HG03095 (cell line): ENCODE results near the gene MRPL21.
"Not testable (repeated sequence)": the region's sequence is repeated elsewhere in the genome, so short reads cannot be mapped to it uniquely, and the experiment has no call there.

Source experiments
- ATAC-seq: cut with Tn5 transposase; IDR thresholded peaks from one replicate; pipeline ENCODE4 v1.9.1; 2021; ENCODE audit warnings: moderate library complexity; ENCODE audit not compliant: unreplicated experiment

MRPL21 gene

DNA sequence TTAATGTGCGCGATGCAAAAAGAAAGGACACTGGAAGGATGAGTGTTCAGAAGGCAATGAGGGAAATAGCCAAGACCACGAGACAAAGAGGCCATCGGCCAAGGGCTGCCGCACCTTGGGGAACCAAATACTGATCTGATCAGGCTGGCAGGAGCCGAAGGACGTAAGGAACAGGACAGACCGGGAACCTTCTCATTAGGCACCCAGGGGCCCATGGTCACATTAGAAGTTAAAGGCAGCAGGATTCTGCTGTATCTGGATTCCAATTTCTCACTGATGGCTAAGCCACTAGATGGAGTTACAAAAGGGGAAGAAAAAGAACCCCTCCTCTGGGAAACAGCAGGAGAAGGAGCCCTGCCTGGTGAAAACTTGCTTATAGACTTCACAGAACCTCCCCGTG, 33.2 kb downstream of the MRPL21 start:
- no peak for ATAC-seq

DNA sequence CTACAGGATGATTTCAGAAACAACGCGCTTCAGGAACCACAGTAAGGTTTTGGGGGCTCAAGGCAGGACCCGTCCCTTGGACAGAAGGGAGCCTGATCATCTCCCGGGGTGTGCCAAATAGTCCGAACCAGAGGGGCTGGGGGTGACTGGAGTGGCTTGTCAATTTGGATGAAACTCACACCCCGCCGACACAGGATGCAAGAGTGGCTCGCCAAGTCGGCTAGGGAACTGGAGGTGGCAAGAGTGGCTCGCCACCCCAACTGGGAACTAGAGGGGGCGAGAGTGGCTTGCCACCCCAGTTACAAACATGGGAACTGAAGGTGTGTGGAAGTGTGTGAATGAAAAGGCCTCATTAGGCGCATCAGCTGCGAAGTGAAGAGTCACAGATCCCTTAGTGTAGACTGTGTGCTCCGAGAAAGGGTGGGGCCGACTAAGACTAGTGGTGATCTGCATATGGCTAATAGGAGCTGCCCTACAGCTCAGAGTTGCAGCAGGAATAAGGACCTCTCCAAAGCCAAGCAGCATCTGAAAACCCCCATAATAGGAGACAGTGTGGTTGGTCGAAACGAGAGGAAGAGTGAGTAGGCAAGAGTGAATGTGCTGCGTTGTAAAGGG, 35.3 kb downstream of the MRPL21 start:
- no peak for ATAC-seq

DNA sequence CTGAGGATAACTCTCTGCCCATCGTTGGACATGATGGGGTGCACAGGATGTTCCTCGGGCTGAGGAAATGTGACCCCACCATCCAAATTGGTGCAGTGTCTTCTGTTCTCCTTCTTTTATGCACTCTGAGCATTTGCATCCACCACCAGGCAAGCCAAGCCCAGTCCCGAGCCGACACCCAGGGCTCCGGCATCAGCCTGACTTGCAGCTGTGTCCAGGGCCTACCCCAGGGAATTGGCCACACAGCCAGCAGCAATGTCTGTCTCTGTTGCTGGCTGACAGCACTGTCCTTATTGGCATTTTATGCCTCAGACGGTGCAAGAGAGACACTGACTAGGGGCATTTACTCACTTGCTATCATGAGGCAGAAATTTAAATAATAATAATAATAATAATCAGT, 36.6 kb downstream of the MRPL21 start:
- no peak for ATAC-seq

DNA sequence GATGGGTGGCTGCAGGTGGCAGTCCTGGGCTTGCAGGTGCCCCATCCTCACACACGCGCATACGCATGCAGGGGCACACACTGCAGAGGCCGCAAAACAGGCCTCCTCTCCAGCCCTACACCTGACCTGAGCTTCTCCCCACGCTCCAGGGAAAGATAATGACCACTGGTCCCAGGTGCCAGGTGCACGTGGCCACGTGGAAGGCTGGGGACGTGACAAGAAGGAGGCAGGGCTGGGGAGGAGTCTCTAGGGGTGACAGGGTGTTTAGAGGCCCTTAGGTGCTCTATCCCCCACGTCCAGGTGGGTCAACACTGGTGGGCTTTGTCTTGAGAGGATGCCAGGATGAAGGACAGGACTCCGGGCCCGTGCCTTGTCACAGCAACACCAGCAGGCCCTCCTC, 38.4 kb downstream of the MRPL21 start:
- ATAC-seq = no peak

DNA sequence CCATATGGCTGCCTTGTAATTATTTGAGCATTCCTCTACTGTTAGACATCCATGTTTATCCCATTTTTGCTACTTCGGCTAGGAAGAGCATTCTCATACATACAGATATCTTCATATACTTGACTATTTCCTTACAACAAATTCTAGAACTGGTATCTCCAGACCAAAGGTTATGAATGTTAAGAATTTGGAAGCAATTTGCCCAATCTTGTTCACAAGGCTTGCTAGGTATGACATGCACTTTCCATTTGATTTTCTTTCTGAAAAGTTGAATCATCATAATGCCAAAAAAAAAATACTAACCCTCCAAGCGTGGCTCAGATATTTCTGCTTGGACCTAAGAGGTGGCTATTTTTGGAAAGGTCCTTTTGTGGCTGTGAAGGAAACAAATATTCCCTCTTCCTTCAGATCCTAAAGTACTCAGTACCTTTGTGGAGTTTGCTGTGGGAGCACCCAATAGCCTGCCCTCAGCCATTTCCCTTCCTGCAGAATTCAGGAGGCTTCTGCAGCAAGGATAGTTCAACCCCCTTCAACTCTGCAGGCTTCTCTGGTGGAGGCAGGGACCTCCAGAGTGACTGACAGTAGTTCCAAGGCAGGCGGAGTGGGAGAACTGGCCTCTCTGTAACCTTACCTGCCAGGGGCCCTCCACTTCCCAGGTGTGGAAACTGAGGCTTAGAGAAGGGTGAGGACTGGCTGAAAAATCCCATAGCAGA, 39.9 kb downstream of the MRPL21 start:
- no peak for ATAC-seq

DNA sequence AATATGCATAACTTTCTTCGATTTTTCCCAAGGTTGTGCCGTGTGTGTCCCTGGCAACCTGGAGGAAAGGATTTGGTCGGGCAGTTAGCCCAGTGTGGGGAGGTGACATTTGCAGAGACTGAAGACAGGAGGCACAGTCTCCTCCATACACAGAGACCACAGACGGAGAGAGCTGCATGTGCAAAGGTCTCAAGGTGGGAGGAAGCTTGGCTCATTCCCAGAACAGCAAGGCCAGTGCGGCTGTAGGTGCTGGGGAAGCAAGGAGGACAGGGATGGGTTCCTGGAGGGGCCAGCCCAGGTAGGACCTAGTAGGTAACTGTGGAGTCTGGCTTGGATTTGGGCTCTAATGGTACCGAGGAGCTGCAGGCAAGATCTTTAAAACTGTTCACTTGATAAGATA, 41.2 kb downstream of the MRPL21 start:
- no peak for ATAC-seq

DNA sequence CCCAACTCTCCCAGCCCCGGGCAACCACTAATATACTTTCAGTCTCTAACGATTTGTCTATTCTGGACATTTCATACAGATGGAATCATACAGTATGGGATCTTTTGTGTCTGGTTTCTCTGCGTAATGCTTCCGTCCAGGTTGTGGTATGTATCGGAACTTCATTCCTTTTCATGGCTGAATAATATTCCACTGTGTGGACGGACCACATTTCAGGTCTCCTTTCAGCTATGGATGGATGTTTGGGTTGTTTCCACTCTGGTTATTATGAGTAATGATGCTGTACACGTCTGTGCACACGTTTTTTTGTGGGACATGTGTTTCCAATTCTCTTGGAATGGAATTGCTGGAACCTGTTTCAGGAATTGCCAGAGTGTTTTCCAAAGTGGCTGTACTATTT, 44.5 kb downstream of the MRPL21 start:
- no peak for ATAC-seq

DNA sequence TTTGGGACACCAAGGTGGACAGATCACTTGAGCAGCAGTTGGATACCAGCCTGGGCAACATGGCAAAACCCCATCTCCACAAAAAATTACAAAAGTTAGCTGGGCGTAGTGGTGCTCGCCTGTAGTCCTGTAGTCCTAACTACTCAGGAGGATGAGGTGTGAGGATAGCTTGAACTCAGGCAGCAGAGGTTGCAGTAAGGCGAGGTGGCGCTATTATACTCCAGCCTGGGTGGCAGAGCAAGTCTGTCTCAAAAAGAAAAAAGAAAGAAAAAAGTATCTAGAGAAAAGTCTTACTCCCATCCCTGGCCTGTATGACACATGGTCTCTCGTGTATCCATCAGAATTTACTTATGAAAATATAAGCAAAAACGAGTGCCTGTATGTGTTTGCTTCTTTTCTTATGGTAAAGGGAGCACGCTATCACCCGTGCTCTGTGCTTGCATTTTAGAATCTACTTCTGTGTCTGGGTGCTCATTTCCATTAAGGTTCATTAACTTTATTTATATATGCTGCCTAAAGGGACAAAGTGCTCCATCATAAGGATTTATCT, 46.5 kb downstream of the MRPL21 start:
- ATAC-seq = no peak

DNA sequence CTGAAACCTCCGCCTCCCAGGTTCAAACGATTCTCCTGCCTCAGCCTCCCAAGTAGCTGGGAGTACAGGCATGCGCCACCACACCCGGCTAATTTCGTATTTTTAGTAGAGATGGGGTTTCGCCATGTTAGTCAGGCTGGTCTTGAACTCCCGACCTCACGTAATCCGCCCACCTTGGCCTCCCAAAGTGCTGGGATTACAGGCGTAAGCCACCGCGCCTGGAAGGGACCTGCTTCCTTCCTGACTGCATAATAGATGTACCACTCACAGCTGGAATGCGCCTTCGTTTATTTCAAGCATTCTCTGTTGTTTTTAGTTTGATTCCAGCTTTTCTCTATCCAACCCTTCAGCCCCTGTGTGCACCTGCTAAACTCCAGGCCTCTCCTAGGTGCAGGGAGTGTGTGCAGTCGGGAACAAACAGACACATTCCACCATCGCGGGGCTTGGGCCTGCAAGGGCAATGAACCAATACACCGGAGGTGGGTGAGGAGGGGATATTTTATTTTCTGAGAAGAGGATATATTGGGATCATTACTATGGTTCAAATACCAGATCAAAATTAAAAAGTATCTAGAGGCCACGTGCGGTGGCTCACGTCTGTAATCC, 47.1 kb downstream of the MRPL21 start:
- ATAC-seq = not testable (repeated sequence)

DNA sequence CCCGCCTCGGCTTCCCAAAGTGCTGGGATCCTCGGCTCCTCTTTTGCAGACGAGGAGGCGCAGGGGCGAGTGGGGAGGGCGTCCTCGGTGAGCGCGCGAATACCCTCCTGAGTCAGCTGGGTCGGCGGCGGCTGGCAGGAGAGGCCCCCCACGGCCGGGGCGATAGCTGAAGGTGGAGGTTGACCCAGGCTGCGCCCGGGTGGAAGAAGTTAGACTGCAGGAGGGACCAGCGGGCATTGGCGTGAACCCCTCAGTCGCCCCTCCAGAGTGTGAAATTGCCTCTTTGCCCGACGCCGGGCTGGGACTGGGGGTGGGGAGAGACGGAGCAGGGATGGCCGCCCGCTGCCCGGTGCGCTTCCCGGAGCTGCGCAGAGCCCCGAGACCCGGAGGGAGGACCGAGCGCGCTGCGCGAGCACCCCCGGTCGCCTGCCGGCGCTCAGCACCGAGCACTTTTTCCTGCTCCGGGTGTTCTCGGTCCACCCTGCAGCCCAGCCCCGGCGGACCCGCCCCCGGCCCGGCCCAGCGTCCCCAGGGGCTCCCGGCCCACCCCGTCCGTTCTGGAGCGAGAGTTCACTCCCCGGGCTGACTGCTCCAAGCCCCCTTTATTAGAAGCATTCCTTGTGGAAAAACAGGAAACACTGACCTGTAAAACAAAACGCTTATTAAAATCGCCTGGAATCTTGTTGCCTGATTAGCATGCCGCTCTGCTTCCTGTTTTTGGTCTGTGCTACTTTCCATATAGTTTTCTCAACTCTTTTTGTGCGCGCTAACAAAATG, 48.2 kb downstream of the MRPL21 start:
- no peak for ATAC-seq

DNA sequence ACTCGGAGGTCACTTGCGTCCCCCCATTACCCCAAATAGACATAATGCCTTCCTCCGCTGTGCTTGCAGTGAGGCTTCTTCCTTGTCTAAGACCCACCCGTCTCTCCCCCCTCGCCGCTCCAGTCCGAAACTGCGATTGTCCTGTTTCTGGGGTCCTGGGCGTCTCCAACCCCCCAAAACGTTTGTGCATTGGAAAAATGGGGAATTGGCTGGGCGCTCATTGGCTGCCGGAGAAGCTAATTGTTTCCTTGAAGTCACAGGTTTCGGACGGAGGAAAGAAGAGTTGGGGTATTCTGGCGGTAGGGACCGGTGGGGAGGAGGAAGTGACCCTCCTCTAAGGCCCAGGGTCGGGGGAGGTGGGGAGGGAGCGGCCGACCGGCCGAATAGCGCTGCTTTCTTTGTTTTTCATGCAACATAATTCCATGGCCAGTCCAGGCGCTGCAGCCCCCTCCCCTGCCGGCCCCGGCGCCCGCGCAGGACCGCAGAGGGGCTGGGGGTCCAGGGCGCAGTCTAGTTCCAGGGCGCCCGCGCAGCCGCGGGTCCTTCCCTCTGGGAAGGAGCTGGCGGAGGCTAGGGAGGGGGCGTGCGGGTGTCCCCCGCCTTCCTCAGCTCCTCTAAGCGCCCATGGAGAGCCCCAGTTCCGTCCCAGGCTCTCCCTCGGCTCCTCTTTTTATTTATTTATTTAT, 49.2 kb downstream of the MRPL21 start:
- ATAC-seq = no peak

DNA sequence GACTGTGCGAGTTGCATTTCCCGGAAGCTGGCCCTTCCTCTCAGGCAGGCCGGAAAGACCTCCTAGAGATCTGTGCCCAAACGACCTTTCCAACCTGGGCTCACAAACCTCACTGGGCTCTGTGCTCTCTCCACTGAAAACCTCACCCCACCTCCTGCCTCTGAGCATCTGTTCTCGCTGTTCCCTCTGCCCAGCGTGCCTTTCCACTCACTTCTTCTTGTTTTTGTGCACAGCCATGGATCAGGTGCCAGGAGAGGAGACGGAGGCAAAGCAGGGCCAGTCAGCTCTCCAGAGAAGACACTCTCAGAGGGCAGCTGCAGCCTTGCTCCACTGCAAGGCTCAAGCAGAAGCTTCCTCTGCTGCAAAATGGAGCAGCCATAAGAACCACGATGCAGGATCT, 51.0 kb downstream of the MRPL21 start:
- no peak for ATAC-seq

DNA sequence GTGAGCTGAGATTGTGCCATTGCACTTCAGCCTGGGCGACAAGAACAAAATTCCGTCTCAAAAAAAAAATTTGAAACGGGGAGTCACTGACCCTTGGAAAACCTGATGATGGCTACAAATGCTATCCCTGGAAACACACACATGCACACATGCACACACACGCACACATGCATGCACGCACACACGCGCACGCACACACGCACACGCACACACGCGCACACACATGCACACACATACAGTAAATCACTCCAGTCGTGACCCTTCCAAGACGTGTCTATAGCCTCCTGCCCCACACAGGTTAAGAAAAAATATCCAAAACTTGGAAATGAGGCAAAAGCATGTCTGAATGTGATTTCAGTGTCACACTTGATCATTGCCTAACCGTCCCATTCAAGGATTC, 55.2 kb downstream of the MRPL21 start:
- no peak for ATAC-seq

DNA sequence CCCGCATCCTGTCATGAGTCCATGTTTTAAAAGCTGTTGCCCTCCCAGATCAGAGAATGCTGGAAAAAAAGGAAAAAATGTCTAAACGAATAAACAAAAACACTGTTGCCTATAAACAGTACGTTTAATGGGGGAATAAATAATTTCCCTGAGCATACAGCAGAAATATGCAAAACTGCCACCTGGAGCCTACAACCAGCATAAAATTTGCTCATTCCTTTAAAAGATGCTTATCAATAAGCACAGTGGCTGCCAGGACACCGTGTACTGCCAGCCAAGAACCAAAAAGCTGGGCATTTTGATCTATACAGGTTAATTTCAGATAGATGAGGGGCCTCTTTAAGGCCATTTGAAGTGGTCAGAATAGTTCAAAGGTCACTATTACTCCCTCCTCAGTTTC, 56.2 kb downstream of the MRPL21 start:
- no peak for ATAC-seq

DNA sequence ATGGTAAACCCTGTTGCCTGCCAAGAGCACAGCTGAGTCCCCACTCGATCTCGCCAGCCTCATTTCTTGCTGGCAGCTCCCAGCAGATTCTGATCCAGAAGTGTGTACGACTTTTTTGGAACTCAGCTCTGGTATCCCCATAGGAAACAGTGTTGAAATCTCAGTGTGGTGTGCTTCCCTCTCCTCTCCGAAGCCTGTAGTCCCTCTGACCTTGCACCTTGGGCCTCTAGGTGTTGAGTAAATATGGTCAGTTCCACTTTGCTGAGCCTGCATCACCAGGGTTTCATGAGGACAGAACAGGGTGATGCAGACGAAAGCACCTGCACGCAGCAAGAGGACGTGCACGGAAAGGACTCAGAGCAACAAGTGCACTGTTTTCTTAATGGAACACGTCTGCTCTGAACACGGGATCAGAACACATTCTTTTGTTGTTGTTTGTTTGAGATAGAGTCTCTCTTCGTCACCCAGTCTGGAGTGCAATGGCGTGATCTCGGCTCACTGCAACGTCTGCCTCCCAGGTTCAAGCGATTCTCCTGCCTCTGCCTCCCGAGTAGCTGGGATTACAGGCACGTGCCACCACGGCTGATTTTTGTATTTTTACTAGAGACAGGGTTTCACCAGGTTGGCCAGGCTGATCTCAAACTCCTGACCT, 58.2 kb downstream of the MRPL21 start:
- no peak for ATAC-seq

DNA sequence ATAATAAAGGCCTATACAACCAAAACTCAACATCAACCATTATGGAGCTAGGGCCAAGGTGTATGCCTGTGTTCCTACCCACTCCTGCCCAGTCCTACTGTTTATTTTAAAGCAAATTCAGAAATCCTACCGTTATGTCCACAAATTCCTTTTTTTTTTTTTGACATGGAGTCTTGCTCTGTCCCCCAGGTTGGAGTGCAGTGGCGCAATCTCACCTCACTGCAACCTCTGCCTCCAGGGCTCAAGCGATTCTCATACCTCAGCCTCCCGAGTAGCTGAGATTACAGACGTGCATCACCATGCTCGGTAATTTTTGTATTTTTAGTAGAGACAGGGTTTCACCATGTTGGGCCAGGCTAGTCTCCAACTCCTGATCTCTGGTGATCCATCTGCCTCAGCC, 58.8 kb downstream of the MRPL21 start:
- no peak for ATAC-seq

DNA sequence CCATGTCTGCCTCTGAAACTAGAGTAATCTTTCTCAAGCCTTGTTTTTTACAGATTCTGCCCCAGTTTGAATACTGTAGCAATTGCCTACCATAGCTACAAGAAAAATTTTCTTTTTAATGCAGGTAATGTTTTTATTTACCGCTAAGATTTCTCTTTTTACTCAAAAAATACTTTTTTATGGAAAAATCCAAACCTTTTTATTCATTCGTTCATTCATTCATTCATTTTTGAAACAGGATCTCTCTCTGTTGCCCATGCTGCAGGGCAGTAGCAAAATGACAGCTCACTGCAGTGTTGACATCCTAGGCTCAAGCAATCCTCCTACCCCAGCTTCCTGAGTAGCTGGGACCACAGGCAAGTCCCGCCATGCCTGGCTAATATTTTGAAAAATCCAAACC, 59.3 kb downstream of the MRPL21 start:
- no peak for ATAC-seq

DNA sequence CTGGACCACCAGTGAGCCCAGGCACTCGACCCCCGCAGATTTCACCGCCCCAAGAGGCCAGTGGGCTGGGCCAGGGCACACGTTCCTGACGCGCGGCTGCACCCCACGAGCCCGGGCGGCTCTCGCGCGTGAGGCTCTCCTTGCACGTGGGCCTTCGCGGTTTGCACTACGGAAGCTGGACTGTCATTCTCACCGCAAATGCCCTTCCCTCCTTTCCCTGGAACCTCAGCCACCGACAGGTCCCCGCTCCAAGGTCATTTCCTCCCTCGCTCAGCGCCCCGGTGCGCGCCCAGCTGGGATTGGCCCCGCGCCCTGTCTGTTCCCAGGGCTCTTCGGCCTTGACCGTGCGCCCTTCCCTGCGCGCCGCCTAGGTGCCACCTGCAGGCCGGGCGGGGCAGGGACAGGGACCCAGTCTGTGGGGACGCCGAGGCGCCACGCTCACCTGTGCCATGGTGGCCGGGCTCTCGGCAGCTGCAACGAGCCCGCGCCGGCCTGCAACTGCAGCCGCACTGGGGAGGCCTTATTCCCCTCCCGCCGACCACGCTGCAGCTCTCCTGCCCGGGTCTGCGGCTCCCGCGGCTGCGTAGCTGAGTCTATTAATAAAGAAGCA, 59.8 kb downstream of the MRPL21 start:
- no peak for ATAC-seq

DNA sequence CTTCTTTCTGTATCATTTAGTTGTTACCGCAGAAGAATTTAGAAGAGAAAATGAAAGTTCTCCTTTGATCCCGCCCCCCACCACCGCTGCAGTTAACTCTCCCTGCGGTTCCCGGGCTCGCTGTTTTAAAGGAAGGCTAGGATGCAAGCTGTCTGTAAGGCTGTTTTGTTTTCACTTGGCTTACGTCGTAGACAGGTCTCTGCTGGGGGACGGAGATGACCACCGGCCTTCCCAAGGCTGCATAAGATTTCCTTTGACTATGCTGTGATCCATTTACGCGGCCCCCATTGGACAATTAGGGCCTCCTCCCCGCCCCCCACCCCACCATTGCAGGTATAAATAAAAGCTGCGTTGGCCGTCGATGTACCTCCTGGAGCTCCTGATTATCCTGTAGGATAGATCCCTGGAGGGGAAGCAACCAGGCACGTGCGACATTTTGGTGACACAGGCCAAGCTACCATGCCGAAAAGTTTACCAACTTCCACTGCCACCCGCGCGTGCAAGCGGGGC, 60.5 kb downstream of the MRPL21 start:
- ATAC-seq = no peak
